Activated CD8-positive, alpha-beta memory T cell treated with anti-CD3 and anti-CD28 coated beads, Interleukin-2, amount 10 ng/mL, durations not matched to agents 7 days and 5 days (primary cell): ENCODE measurements around the gene GJA1. TPM values are rescaled to one million over a fixed set of nuclear protein-coding genes. Genes with fewer than 3 reads are reported as not detected.
"Not testable (repeated sequence)": the region's sequence is repeated elsewhere in the genome, so short reads cannot be mapped to it uniquely, and the experiment has no call there.

Experiments
- ATAC-seq: fragments of 150-1000 bp; cut with Tn5 transposase; one replicate; pipeline ENCODE4 v1.10.0; 2021; ENCODE audit warnings: moderate library complexity
- CTCF ChIA-PET: fragments of 350-600 bp; sonication (Branson Sonifier 250); formaldehyde crosslinking; loops from one replicate; lab custom pipeline; 2021; ENCODE audit warnings: antibody characterized with exemption; lab: Charles Lee
- DNase-seq: peaks from one replicate; pipeline ENCODE4 v3.0.0-alpha.2; 2020
- H3K27ac Mint-ChIP-seq: one replicate; pipeline ENCODE4 v1.8.0; 2021; ENCODE audit warnings: mild to moderate bottlenecking, mixed read lengths
- H3K27me3 Mint-ChIP-seq: one replicate; pipeline ENCODE4 v1.8.0; 2021; ENCODE audit warnings: mixed read lengths
- H3K36me3 Mint-ChIP-seq: one replicate; pipeline ENCODE4 v1.8.0; 2021; ENCODE audit warnings: mild to moderate bottlenecking, mixed read lengths
- H3K4me1 Mint-ChIP-seq: one replicate; pipeline ENCODE4 v1.8.0; 2021; ENCODE audit warnings: mixed read lengths
- H3K4me3 Mint-ChIP-seq: one replicate; pipeline ENCODE4 v1.8.0; 2021; ENCODE audit warnings: mild to moderate bottlenecking, moderate library complexity, mixed read lengths
- H3K9me3 Mint-ChIP-seq: one replicate; pipeline ENCODE4 v1.8.0; 2022; ENCODE audit warnings: low read depth, mixed read lengths
- total RNA-seq, 2 experiments: library from RNA; stranded (reverse); gene quantifications; one replicate each; pipeline ENCODE4 v1.2.3, GENCODE V29; 2021

GJA1 gene
- not detected for total RNA-seq

DNA sequence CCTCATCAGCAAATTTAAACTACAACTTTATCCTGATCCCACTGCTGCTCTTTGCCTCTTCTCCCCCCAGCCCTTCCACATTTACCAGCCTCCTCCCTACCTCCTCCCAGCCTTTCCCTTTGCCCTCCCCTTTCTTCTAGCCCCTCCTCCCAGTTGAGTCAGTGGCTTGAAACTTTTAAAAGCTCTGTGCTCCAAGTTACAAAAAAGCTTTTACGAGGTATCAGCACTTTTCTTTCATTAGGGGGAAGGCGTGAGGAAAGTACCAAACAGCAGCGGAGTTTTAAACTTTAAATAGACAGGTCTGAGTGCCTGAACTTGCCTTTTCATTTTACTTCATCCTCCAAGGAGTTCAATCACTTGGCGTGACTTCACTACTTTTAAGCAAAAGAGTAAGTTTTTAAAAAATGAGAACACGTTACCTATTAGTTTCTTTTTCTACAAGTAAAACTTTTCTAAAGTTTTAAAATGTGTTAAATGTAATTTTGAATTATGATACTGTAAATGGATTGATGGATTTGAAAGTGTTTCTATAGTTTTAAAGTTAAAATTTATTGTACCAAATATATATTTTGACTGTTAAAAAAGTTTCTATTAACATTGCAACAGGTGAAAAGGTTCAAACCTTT lies at the start of gene GJA1:
TSS of gene GJA1 (plus strand) at position 203 of the 626 bp plus-strand sequence. CDS start 11,202 bp downstream, outside the sequence.
- no peaks in the 10 kb centered on the region for H3K9me3 Mint-ChIP-seq
- DNase-seq (no peak), ATAC-seq (no peak)
- H3K27ac Mint-ChIP-seq: no peak within 1 kb of the TSS
- peaks cover 15% of the 10 kb centered on the region for H3K4me1 Mint-ChIP-seq
- no peaks in the 10 kb centered on the region for H3K36me3 Mint-ChIP-seq
- H3K27me3 Mint-ChIP-seq: peaks cover 44% of the 10 kb centered on the region
- CTCF ChIA-PET: no interaction called here
- peak within 1 kb of the TSS; percentile 67 for H3K4me3 Mint-ChIP-seq

DNA sequence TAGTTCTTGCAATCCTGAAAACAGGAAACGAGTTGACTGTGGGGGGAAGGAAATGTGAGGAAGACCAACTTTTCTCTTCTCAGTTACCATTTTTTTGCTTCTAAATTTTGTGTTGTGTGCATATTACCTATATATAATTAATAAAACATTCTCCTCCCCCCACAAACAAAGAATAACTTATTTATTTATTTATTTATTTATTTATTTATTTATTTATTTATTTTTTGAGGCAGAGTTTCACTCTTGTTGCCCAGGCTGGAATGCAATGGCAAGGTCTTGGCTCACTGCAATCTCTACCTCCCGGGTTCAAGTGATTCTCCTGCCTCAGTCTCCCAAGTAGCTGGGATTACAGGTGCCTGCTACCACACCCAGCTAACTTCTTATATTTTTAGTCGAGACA lies 48.9 kb upstream of the GJA1 start:
- DNase-seq, H3K27ac Mint-ChIP-seq, H3K9me3 Mint-ChIP-seq, H3K27me3 Mint-ChIP-seq, H3K4me3 Mint-ChIP-seq, ATAC-seq, H3K4me1 Mint-ChIP-seq, H3K36me3 Mint-ChIP-seq, CTCF ChIA-PET: not testable (repeated sequence)

DNA sequence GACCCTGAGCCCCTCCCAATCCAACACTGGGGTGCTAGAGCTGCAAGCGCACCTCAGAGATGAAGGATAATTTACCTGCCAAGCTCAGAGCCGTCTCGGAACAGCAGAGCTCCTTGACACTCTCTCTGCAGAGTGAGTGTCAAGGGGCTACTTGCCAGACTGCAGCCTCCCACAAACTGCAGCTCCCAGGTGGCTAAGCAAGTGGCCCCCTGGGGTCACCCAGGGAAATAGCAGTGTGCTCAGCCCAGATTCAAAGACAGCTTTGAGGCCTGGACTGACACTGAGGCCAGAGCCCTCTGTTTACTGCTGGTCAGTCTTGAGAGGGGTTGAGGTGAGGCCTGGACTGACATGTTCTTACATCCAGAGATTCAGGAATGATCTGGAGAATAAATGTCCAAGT lies 46.0 kb upstream of the GJA1 start:
- H3K36me3 Mint-ChIP-seq: no peaks in the 10 kb centered on the region
- no peaks in the 10 kb centered on the region for H3K27me3 Mint-ChIP-seq
- H3K4me1 Mint-ChIP-seq: no peaks in the 10 kb centered on the region
- no peaks in the 10 kb centered on the region for H3K9me3 Mint-ChIP-seq
- H3K27ac Mint-ChIP-seq: no peak overlapping the region
- H3K4me3 Mint-ChIP-seq: no peak overlapping the region
- DNase-seq (no peak), ATAC-seq (no peak)
- CTCF ChIA-PET: no interaction called here

DNA sequence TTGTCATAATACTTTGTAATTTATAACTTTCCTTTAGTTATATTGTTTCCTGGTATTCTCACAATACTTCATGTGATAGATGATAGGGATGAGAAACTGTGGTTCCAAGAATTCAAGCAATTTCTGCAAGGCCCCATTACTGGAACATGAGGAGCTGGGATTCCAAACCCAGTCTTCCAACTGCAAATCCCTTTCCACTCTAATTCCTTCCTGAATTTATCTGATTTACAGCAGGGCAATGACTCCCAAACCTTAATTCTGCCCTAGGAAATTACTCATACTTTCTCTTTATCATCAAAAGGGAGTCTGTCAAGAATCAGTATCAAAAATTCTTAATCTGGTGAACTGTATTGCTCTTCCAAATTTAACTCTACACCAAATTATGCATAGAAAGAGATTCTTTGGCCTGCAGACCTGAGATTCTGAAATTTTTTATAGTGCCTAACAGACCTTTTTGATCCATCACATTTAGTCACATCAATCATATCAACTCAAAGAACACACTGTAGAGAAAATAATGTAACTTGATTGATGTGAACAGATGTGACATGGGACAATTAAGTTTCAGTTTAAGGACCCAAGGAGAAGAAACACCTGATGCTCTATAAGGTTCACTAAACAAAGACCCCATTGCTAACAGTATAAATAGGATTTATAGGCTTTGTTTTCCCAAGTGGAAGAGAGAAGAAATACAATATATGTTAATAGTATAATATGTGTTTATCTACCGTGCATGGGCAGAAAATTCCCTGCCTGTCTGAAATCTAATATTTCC lies 41.5 kb upstream of the GJA1 start:
- Mint-ChIP-seq H3K27ac (no peak overlapping the region), H3K4me3 (no peak overlapping the region), H3K36me3 (no peaks in the 10 kb centered on the region), H3K4me1 (no peaks in the 10 kb centered on the region), H3K27me3 (peaks cover 4% of the 10 kb centered on the region), H3K9me3 (no peaks in the 10 kb centered on the region)
- no peak for DNase-seq
- CTCF ChIA-PET: no interaction called here
- ATAC-seq: no peak

DNA sequence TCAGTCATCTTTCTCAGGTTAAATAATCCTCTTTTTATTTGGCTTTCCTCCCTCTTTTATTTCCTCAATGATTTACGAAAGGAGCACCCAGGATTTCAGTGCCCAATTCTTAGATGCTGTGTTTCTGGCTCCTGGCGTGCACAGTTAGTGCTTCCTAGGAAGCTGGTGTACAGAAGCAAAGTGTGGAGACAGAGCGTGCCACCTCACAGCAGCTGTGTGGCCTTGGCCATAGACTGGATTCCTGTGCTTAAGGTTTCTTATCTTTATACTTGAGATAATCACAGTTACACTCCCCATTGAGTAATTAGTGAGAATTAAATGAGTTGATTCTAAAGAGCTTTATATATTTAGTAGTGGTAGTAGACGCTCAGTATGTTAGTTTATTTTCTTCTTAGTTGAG lies 39.7 kb upstream of the GJA1 start:
- Mint-ChIP-seq H3K36me3 (no peaks in the 10 kb centered on the region), H3K27me3 (peaks cover 4% of the 10 kb centered on the region), H3K4me3 (no peak overlapping the region), H3K9me3 (no peaks in the 10 kb centered on the region), H3K27ac (no peak overlapping the region), H3K4me1 (no peaks in the 10 kb centered on the region)
- ATAC-seq (no peak), DNase-seq (no peak)
- CTCF ChIA-PET: no interaction called here

DNA sequence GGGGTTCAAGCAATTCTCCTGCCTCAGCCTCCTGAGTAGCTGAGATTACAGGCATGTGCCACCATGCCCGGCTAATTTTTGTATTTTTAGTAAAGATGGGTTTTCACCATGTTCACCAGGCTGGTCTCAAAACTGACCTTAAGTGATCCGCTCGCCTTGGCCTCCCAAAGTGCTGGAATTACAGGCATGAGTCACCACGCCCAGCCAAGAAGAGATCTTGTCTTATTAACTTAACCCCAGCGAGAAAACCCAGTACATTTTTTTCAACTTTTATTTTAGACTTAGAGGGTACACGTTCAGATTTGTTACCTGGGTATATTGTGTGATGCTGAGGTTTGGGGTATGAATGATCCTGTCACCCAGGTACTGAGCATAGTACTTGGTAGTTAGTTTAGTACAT lies 38.3 kb upstream of the GJA1 start:
- H3K36me3 Mint-ChIP-seq, DNase-seq, H3K9me3 Mint-ChIP-seq, H3K27me3 Mint-ChIP-seq, H3K4me3 Mint-ChIP-seq, H3K4me1 Mint-ChIP-seq, CTCF ChIA-PET, H3K27ac Mint-ChIP-seq, ATAC-seq: not testable (repeated sequence)

DNA sequence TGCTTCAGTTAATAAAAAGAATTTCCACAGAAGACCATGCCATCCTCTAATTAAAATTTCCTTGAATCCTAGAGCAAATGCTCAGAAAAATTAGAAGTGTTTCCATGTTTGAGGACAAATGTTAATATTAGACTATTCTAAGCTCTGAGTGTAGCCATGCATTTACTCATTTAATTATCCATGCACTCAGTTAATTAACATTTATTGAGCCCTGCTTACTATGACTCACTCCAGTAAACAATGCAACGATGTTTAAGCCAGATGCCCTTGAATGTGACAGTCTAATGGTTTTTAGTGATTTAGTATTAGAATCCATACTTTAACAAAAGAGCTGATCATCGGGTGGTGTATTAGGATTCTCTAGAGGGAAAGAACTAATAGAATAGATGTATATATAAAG lies 37.3 kb upstream of the GJA1 start:
- CTCF ChIA-PET: no interaction called here
- no peak overlapping the region for H3K27ac Mint-ChIP-seq
- H3K4me3 Mint-ChIP-seq: no peak overlapping the region
- no peaks in the 10 kb centered on the region for H3K4me1 Mint-ChIP-seq
- DNase-seq: no peak
- ATAC-seq: no peak
- H3K36me3 Mint-ChIP-seq: no peaks in the 10 kb centered on the region
- peaks cover 4% of the 10 kb centered on the region for H3K27me3 Mint-ChIP-seq
- H3K9me3 Mint-ChIP-seq: no peaks in the 10 kb centered on the region

DNA sequence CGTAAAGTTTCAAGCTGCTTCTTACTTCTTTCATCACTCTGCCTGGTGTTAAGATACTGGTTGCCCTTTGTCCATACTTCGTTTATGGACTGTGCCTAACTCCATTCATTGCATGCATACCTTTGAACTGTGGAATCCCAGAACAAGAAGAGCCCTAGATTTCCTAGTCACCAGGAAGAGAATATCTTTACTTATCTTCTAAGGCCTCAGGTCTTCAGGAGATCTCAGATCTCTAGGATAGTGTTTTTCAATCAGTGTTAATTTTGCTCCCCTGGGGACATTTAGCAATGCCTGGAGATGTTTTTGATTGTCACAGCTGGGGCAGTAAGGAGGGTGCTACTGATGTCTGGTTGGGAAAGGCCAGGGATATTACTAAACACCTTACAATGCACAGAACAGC lies 35.5 kb upstream of the GJA1 start:
- no peak overlapping the region for H3K4me3 Mint-ChIP-seq
- CTCF ChIA-PET: no interaction called here

DNA sequence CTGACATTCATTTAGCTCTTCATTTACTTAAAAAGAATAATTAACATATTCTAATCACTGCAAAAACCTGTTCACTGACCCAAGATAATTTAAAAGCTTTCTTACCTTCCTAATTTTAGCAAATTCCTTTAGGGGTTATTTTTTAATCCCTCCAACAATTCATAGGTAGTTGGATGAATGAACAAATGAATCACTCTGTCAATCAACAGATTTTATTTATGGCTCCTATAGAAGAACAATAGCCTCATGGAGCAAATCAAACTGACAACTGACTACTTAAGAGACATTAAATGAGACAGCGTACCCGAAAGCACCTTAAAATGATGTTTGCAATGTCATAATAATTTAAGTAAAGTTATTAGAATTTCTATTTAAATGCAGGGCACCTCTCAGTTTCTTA lies 31.5 kb upstream of the GJA1 start:
- no peaks in the 10 kb centered on the region for H3K36me3 Mint-ChIP-seq
- H3K4me3 Mint-ChIP-seq: no peak overlapping the region
- ATAC-seq (no peak), DNase-seq (no peak)
- no peaks in the 10 kb centered on the region for H3K27me3 Mint-ChIP-seq
- H3K4me1 Mint-ChIP-seq: no peaks in the 10 kb centered on the region
- CTCF ChIA-PET: interaction anchor here (0.9 kb wide), 1 partner anchor 349 kb away, joined by 3 read pairs; no protein-coding TSS in a partner anchor
- H3K27ac Mint-ChIP-seq: no peak overlapping the region
- H3K9me3 Mint-ChIP-seq: no peaks in the 10 kb centered on the region

More for the DNA sequence above, 35.5 kb upstream of the GJA1 start:
- DNase-seq: no peak
- no peaks in the 10 kb centered on the region for H3K4me1 Mint-ChIP-seq
- H3K27me3 Mint-ChIP-seq: peaks cover 4% of the 10 kb centered on the region
- no peak for ATAC-seq
- no peaks in the 10 kb centered on the region for H3K36me3 Mint-ChIP-seq
- no peaks in the 10 kb centered on the region for H3K9me3 Mint-ChIP-seq
- no peak overlapping the region for H3K27ac Mint-ChIP-seq

DNA sequence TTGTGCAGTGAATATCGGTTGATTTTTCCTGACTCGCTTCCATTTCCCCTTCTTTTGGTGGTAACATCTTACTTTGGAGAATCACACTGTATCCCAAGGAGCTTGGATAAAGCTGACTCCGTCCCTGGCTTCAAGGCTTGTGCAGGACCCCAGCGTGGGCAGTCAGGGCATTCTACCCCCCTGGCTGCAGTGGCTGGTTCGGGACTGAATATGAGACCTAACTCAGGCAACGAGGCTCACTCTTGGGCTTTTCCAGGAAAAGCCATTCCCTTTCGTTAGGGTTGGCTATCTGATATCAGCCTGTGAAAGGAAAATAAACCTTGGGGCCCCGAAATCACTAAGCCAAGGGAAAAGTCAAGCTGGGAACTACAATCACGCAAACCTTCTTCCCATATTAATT lies 30.1 kb upstream of the GJA1 start:
- H3K4me3 Mint-ChIP-seq: no peak overlapping the region
- no peaks in the 10 kb centered on the region for H3K27me3 Mint-ChIP-seq
- no peak overlapping the region for H3K27ac Mint-ChIP-seq
- CTCF ChIA-PET: no interaction called here
- no peak for ATAC-seq
- DNase-seq: no peak
- no peaks in the 10 kb centered on the region for H3K4me1 Mint-ChIP-seq
- H3K36me3 Mint-ChIP-seq: no peaks in the 10 kb centered on the region
- H3K9me3 Mint-ChIP-seq: no peaks in the 10 kb centered on the region

DNA sequence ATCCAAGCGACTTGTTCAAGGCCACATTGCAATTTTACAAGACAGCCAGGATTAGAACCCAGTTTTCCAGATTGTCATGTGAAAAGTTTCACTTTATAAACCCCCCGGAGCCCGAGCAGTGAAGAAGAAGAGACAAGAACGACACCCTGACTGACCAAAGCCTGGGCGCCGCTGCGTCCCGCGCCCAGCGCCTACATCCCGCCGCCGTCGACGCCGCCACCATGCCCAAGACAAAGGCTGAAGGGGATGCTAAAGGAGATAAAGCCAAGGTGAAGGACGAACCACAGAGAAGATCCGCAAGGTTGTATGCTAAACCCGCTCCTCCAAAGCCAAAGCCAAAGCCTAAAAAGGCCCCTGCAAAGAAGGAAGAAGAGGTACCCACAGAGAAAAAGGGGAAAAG lies 27.1 kb upstream of the GJA1 start:
- Mint-ChIP-seq H3K27ac (no peak overlapping the region), H3K36me3 (no peaks in the 10 kb centered on the region), H3K27me3 (no peaks in the 10 kb centered on the region), H3K9me3 (no peaks in the 10 kb centered on the region), H3K4me1 (no peaks in the 10 kb centered on the region), H3K4me3 (no peak overlapping the region)
- no peak for ATAC-seq
- CTCF ChIA-PET: no interaction called here
- no peak for DNase-seq

DNA sequence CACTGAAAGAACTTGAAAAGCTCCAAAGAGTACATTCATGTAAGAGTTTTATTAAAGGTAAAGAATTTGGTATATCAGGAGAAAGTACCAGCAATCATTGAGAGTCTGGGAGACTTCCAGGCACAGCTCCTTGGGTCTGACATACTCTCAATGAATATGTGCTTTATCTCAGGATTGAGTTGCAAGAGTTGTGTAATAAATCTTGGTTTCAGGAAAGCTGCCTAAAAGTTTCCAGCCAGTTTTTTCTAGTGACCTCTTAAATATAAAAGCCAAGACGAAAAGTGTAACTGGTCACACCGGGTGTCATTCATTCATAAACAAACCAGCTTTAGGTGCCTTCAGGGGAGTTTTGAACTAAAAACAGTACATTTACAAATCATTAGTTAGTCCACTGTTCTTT lies 21.6 kb upstream of the GJA1 start:
- H3K4me3 Mint-ChIP-seq: no peak overlapping the region
- H3K27ac Mint-ChIP-seq: no peak overlapping the region
- DNase-seq (no peak), ATAC-seq (no peak)
- CTCF ChIA-PET: no interaction called here
- no peaks in the 10 kb centered on the region for H3K4me1 Mint-ChIP-seq
- no peaks in the 10 kb centered on the region for H3K9me3 Mint-ChIP-seq
- H3K36me3 Mint-ChIP-seq: no peaks in the 10 kb centered on the region
- H3K27me3 Mint-ChIP-seq: no peaks in the 10 kb centered on the region

DNA sequence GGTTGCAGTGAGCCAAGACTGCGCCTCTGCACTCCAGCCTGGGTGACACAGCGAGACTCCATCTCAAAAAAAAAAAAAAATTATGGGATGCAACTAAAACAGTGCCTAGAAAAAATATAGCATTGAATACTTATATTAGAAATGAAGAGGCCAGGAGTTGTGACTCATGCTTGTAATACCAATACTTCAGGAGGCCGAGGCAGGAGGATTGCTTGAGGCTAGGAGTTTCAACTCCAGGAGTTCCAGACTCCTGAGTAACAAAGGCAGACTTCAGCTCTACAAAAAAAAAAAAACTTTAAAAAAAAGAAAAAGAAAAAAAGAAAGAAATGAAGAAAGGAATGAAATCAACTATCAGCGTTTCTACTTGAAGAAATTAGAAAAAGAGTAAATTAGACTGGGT lies 17.1 kb upstream of the GJA1 start:
- no peaks in the 10 kb centered on the region for H3K9me3 Mint-ChIP-seq
- no peak overlapping the region for H3K4me3 Mint-ChIP-seq
- ATAC-seq (no peak), DNase-seq (no peak)
- CTCF ChIA-PET: no interaction called here
- H3K27me3 Mint-ChIP-seq: no peaks in the 10 kb centered on the region
- no peak overlapping the region for H3K27ac Mint-ChIP-seq
- no peaks in the 10 kb centered on the region for H3K36me3 Mint-ChIP-seq
- H3K4me1 Mint-ChIP-seq: no peaks in the 10 kb centered on the region

DNA sequence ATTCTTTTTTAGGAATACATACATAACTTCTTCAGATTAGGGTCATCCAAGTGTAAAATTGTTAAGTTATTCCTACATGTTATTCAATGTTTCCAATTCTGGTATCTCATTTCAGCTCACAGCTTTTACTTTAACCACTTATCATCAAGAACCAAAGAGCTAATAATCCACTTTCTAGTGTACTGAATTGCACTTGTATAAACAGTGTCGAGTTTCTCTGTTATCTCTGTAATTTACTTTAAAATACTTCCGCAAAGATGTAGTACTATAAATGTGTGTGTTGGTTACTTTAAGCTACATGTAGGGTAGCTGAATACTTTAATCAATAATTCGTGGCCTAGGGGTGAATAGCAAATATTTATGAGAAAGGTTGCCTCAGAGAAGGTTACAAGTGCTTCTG lies 8.8 kb upstream of the GJA1 start:
- ATAC-seq (no peak), DNase-seq (no peak)
- H3K27me3 Mint-ChIP-seq: no peaks in the 10 kb centered on the region
- no peak overlapping the region for H3K4me3 Mint-ChIP-seq
- H3K27ac Mint-ChIP-seq: no peak overlapping the region
- no peaks in the 10 kb centered on the region for H3K9me3 Mint-ChIP-seq
- no peaks in the 10 kb centered on the region for H3K36me3 Mint-ChIP-seq
- H3K4me1 Mint-ChIP-seq: no peaks in the 10 kb centered on the region
- CTCF ChIA-PET: no interaction called here
